Mucosa of stomach (tissue), 1 donor: Measurements from ENCODE around the gene TBCB.
"Not testable (repeated sequence)": the region's sequence is repeated elsewhere in the genome, so short reads cannot be mapped to it uniquely, and the experiment has no call there.

Experiments
- H3K27me3 ChIP-seq: one replicate; pipeline ENCODE4 v1.7.0; 2013; ENCODE audit warnings: mild to moderate bottlenecking, low read length; ENCODE audit not compliant: control insufficient read depth, insufficient read depth
- H3K36me3 ChIP-seq: one replicate; pipeline ENCODE4 v1.7.0; 2013; ENCODE audit warnings: low read length; ENCODE audit not compliant: control insufficient read depth, insufficient read depth
- H3K4me1 ChIP-seq: one replicate; pipeline ENCODE4 v1.7.0; 2013; ENCODE audit warnings: mild to moderate bottlenecking, low read length; ENCODE audit not compliant: control insufficient read depth, insufficient read depth
- H3K4me3 ChIP-seq: one replicate; pipeline ENCODE4 v1.7.0; 2013; ENCODE audit warnings: low read length
- H3K9ac ChIP-seq: one replicate; pipeline ENCODE4 v1.7.0; 2013; ENCODE audit warnings: mild to moderate bottlenecking, low read length, moderate library complexity
- H3K9me3 ChIP-seq: one replicate; pipeline ENCODE4 v1.7.0; 2013; ENCODE audit warnings: mild to moderate bottlenecking, low read length, moderate library complexity; ENCODE audit not compliant: control insufficient read depth
- donor health status: Pancreatic carcinoma.

TBCB gene

GRCh38 chr19:36120984-36121358 is 5.7 kb downstream of the TBCB start:
- Histone ChIP-seq H3K4me3 (no peak overlapping the region), H3K9me3 (no peaks in the 10 kb centered on the region), H3K36me3 (no peaks in the 10 kb centered on the region), H3K9ac (no peak overlapping the region), H3K27me3 (no peaks in the 10 kb centered on the region), H3K4me1 (peaks cover 5% of the 10 kb centered on the region)

GRCh38 chr19:36121486-36122124 is 6.3 kb downstream of the TBCB start:
- no peaks in the 10 kb centered on the region for H3K9me3 ChIP-seq
- H3K4me1 ChIP-seq, result no peaks in the 10 kb centered on the region
- no peaks in the 10 kb centered on the region for H3K36me3 ChIP-seq
- H3K9ac ChIP-seq, result no peak overlapping the region
- H3K4me3 ChIP-seq, result no peak overlapping the region
- H3K27me3 ChIP-seq, result no peaks in the 10 kb centered on the region

GRCh38 chr19:36125557-36125956 is 10.3 kb downstream of the TBCB start:
- Histone ChIP-seq H3K4me1 (peaks cover 11% of the 10 kb centered on the region), H3K27me3 (no peaks in the 10 kb centered on the region), H3K9me3 (no peaks in the 10 kb centered on the region), H3K36me3 (no peaks in the 10 kb centered on the region), H3K4me3 (no peak overlapping the region), H3K9ac (no peak overlapping the region)

DNA sequence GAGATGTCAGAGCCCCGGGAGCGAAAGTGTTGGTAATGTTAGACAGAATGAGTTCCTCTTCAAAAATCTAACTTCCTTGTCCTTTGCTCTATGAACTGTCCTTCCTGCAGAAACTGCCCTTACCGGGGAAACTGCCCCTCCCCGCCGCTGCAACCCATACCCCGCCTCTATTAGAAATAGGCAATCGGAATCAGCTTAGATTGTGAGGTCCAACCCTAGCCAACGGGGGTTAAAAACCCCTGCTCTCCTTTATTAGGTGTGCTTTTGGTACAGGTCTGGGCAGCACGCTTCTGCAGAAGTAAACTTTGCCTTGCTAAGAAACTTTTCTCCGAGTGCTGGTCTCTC is 13.1 kb downstream of the TBCB start:
- peak overlapping the region; percentile 3 for H3K4me3 ChIP-seq
- H3K27me3 ChIP-seq, result no peaks in the 10 kb centered on the region
- peaks cover 22% of the 10 kb centered on the region for H3K4me1 ChIP-seq
- H3K36me3 ChIP-seq, result no peaks in the 10 kb centered on the region
- H3K9ac ChIP-seq, result peak overlapping the region; percentile 59
- no peaks in the 10 kb centered on the region for H3K9me3 ChIP-seq

GRCh38 chr19:36131221-36131620 is 16.0 kb downstream of the TBCB start:
- not testable (repeated sequence) for H3K9ac ChIP-seq, H3K9me3 ChIP-seq, H3K4me3 ChIP-seq, H3K27me3 ChIP-seq, H3K36me3 ChIP-seq
- H3K4me1 ChIP-seq, result peaks cover 26% of the 10 kb centered on the region

- H3K36me3 ChIP-seq, H3K9ac ChIP-seq, H3K9me3 ChIP-seq, H3K27me3 ChIP-seq, H3K4me3 ChIP-seq: not testable (repeated sequence)
- H3K4me1 ChIP-seq, result peaks cover 34% of the 10 kb centered on the region
Observed at GRCh38 chr19:36134867-36135266, 19.6 kb downstream of the TBCB start.

DNA sequence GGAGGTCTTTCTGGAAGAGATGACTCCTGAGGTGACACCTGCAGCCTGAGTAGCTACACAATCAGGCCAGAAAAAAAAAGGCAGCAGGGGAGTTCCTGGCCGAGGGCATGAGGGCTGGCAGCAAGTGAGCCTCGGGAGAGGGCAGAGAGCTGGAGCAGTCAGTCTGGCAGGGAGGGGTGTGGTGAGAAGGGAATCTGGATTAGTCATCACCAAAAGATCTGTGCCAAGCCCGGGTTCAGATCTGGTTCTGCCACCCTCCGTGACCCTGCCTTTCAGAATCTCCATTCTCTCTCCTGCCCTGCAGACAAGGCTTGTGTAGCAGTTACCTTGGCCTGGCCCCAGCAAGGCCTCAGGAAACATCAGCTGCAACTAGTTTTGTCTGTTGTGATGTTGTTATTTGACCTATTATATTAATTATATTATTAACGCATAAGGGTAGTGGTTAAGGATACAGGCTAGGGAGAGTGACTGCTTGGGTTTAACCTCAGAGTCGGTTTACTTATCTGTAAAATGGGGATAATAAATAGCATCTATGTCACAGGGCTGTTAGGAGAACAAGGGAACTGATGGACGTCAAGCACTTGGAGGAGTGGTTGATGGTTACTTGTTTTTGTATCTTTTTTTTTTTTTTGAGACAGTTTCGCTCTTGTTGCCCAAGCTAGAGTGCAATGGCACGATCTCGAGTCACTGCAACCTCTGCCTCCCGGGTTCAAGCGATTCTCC is 21.9 kb downstream of the TBCB start:
- H3K9me3 ChIP-seq, result no peaks in the 10 kb centered on the region
- no peak overlapping the region for H3K4me3 ChIP-seq
- H3K9ac ChIP-seq, result peak overlapping the region; percentile 73
- no peaks in the 10 kb centered on the region for H3K27me3 ChIP-seq
- H3K36me3 ChIP-seq, result no peaks in the 10 kb centered on the region
- peaks cover 37% of the 10 kb centered on the region for H3K4me1 ChIP-seq

DNA sequence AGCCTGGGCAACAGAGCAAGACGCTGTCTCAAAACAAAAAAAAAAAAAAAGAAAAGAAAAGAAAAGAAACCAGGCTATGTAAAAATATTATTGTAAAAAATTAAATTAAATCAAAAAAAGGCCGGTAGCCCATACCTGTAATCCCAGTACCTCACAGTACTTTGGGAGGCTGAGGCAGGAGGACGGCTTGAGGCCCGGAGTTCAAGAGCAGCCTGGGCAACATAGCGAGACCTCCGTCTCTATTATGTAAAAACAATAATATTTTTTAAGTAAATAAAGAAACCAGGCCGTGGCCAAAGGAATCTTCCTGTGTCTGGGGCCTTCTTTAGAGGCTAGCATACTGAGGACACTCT is 23.8 kb downstream of the TBCB start:
- Histone ChIP-seq H3K9me3 (no peaks in the 10 kb centered on the region), H3K4me3 (peak overlapping the region; percentile 100), H3K36me3 (peaks cover 8% of the 10 kb centered on the region), H3K9ac (peak overlapping the region; percentile 100), H3K4me1 (peaks cover 31% of the 10 kb centered on the region), H3K27me3 (no peaks in the 10 kb centered on the region)

DNA sequence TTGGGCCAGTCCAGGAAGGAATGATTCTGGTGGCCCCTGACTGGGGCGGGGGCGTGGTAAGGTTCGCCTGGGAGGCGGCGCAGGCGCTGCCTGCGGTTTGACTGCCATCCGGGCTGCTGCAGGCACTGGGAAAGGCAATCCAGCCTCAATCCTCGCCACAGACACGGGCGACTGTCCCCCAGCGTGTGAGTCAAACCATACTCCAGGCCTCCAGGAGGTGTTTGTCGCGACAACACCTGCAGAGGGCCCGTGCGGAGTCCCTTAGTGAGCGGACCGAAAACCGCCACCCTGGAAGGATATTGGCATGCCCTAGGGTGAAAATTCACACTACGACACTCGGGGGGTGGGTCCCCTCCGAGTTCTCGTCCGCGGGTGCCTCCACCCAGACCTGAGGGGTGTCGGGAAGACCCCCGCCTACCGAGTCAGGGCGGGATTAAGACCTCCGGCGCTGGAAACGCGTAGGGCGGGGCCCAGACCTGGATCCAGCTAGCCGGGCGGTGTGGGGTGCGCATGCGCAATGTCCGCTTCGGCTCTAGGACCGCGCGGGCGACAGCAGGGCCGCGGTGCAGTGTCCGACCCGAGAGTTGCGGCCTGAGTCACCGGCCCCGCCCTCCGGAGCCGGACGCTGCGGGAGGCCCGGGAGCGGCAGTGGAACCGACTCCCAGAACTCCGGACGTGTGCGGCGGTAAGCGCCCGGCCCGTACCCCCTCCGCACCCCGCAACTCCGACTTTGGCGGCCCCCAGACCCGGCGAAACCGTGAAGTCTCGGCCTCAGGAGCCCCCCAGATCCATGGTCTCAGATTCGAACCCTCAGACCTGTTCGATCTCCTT is 24.4 kb downstream of the TBCB start, which contains the start of gene CAPNS1:
Gene CAPNS1 (plus strand): TSS at position 594 of the 831 bp plus-strand sequence. CDS start 946 bp downstream, outside the sequence.
- H3K4me3 ChIP-seq, result peak within 1 kb of the TSS; percentile 100
- H3K36me3 ChIP-seq, result peaks cover 8% of the 10 kb centered on the region
- peaks cover 31% of the 10 kb centered on the region for H3K4me1 ChIP-seq
- H3K27me3 ChIP-seq, result no peaks in the 10 kb centered on the region
- no peaks in the 10 kb centered on the region for H3K9me3 ChIP-seq
- peak within 1 kb of the TSS; percentile 100 for H3K9ac ChIP-seq

- H3K9ac ChIP-seq, result peak overlapping the region; percentile 100
- H3K4me3 ChIP-seq, result peak overlapping the region; percentile 100
- H3K4me1 ChIP-seq, result peaks cover 31% of the 10 kb centered on the region
- H3K27me3 ChIP-seq, result no peaks in the 10 kb centered on the region
- H3K36me3 ChIP-seq, result peaks cover 8% of the 10 kb centered on the region
- no peaks in the 10 kb centered on the region for H3K9me3 ChIP-seq
Observed at GRCh38 chr19:36140304-36141038, 25.2 kb downstream of the TBCB start.

DNA sequence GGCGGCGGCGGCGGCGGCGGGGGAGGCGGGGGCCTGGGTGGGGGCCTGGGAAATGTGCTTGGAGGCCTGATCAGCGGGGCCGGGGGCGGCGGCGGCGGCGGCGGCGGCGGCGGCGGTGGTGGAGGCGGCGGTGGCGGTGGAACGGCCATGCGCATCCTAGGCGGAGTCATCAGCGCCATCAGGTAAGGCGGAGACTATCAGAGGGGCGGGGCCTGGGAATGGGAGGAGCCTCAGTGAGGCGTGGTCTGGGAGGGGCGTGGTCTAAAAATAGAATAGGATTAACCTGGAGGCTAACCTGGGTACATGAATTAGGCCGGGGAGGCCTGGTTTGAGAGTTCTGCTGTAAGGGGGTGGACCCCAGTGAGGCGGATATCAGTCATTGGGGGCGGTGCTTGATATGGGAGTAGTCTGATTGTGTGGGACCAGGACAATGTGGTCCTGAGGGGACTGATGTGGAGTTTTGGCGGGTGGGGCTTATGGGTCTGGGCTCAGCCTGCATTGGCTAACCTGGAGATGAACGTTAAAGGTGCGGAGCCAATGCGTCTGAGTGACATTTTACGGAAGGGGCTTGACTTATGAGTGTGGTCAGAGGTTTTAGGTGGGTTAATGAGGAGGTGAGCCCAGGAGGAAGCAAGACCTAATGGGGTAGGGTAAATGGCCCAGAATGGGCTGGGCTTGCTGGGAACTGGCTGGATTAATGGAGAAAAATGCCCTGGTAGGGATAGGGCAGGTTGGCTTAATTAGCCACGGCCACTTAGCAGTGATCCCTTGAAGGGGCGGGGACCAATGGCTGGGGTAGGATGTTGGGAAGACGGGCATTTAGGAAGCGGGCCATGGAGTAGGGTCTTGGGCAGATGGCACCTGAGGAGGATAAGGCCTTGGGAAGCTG is 26.0 kb downstream of the TBCB start:
- H3K9me3 ChIP-seq, result no peaks in the 10 kb centered on the region
- H3K36me3 ChIP-seq, result peaks cover 13% of the 10 kb centered on the region
- H3K4me1 ChIP-seq, result peaks cover 26% of the 10 kb centered on the region
- H3K27me3 ChIP-seq, result no peaks in the 10 kb centered on the region
- H3K9ac ChIP-seq, result peak overlapping the region; percentile 100
- no peak overlapping the region for H3K4me3 ChIP-seq
